WTC11 (cell line): ENCODE measurements around the gene PLEKHG5.

Experiments
- CTCF ChIP-seq: fragments of 200-600 bp; IDR thresholded peaks from 2 replicates; pipeline ENCODE4 v1.8.0; 2022; ENCODE audit warnings: antibody characterized with exemption
- PREB ChIP-seq: sonication (generic); formaldehyde crosslinking; IDR thresholded peaks from 2 replicates; pipeline ENCODE4 v1.8.1; 2022; ENCODE audit warnings: mild to moderate bottlenecking, missing genetic modification reagents, moderate library complexity, borderline replicate concordance

GRCh38 chr1:6503884-6504602 lies 12.6 kb upstream of the PLEKHG5 start:
- TF ChIP-seq PREB (CRISPR knock-in tag) (no peak), CTCF (no peak)
